ENCODE measurements around the gene TNFRSF12A. TPM values are rescaled to one million over a fixed set of nuclear protein-coding genes. Genes with fewer than 3 reads are reported as not detected.
A peak's percentile ranks its signal among the peaks of the same experiment; 100 is the strongest.

TNFRSF12A gene
- total and polyA plus RNA-seq, 2 of the 8 experiments (the other 6 are each of a cell fraction or from before 2014, with no cell fraction given), result 81.0 to 82.5 TPM

DNA sequence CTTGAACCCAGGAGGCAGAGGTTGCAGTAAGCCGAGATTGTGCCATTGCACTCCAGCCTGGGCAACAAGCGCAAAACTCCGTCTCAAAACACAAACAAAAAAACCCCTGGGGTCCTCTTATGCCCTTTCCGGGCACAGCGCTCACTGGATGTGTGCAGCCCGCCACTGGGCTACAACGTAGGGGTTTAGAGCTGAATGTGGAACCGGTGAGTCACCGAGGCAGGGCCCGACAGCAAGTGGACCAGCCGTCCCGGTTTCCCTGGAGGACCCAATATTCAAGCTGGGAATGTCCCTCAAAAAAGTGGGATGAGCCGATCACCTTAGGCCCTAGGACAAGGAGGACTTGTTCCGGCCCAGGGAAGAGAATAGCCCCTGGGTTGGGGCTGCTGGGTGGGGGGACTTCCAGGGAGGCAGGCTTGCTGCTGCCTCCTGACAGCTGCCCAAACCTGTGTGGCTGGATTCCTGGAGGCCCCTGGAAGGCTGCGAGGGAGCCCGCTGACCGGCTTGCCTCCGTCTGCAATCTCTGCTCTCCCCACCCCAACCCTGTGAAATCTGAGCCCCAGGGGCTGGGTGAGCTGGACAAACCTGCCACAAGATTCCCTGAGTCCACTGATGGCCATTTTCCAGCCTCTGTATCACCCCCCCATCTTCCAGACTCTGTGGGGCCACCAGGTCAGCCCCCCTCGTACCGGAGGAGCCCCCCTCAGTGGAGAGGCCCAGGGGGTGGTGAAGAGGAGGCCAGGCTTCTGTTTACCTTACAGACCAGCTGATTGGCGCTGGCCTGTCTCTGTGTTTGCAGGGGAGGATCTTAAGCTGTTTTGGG lies 10.4 kb upstream of the TNFRSF12A start (continued):
- TF ChIP-seq, protein P1, sequence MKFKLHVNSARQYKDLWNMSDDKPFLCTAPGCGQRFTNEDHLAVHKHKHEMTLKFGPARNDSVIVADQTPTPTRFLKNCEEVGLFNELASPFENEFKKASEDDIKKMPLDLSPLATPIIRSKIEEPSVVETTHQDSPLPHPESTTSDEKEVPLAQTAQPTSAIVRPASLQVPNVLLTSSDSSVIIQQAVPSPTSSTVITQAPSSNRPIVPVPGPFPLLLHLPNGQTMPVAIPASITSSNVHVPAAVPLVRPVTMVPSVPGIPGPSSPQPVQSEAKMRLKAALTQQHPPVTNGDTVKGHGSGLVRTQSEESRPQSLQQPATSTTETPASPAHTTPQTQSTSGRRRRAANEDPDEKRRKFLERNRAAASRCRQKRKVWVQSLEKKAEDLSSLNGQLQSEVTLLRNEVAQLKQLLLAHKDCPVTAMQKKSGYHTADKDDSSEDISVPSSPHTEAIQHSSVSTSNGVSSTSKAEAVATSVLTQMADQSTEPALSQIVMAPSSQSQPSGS (IDR thresholded peaks at IDR 0.05; ENCODE audit: low read length), result no peak
- TF ChIP-seq CBX8 (IDR thresholded peaks at IDR 0.05; ENCODE audit: borderline replicate concordance, low read depth, low read length) (no peak), CREB1 (IDR thresholded peaks at IDR 0.05) (peak; percentile 10; the same call in 1 of the 2 replicates), CTBP2 (IDR thresholded peaks at IDR 0.05; ENCODE audit: borderline replicate concordance, insufficient read depth, insufficient read length, low read length) (peak; percentile 98), JUND (IDR thresholded peaks at IDR 0.05; ENCODE audit: low read length) (no peak), RAD21 (IDR thresholded peaks at IDR 0.05 in 1 of 2, conservative IDR thresholded peaks at IDR 0.05 in 1 of 2; ENCODE audit: low read depth in 2 of 2, low read length in 2 of 2) (peak in 1 of 2 experiments; percentile 8; a peak in 1 of 4 replicates), CEBPB (IDR thresholded peaks at IDR 0.05; ENCODE audit: low read depth, low read length) (no peak), GABPA (IDR thresholded peaks at IDR 0.05; ENCODE audit: borderline replicate concordance, insufficient read depth, low read length) (0 out of 2 replicates have a peak, but pooled peaks have one; percentile 35), SP1 (IDR thresholded peaks at IDR 0.05; ENCODE audit: low read depth, low read length) (peak; percentile 99), BACH1 (IDR thresholded peaks at IDR 0.05; ENCODE audit: low read length) (no peak), ZNF274 (IDR thresholded peaks at IDR 0.05; ENCODE audit: borderline replicate concordance, extremely low read depth, low read length) (no peak), ASH2L (IDR thresholded peaks at IDR 0.05; ENCODE audit: low read length) (peak; percentile 97), KDM1A (IDR thresholded peaks at IDR 0.05; ENCODE audit: borderline replicate concordance, low read length) (0 out of 2 replicates have a peak, but pooled peaks have one; percentile 44), RNF2 (IDR thresholded peaks at IDR 0.05; ENCODE audit: borderline replicate concordance, low read depth, low read length, missing control alignments, poor library complexity, severe bottlenecking) (no peak), EP300 (IDR thresholded peaks at IDR 0.05; ENCODE audit: borderline replicate concordance in 1 of 2, low read depth in 2 of 2, low read length in 2 of 2) (peak; percentile 4 to 88; a peak in 2 of 3 replicates), NANOG (IDR thresholded peaks at IDR 0.05; ENCODE audit: insufficient read depth, low read depth, low read length, poor library complexity, severe bottlenecking) (no peak)
- TF ChIP-seq, protein P2, sequence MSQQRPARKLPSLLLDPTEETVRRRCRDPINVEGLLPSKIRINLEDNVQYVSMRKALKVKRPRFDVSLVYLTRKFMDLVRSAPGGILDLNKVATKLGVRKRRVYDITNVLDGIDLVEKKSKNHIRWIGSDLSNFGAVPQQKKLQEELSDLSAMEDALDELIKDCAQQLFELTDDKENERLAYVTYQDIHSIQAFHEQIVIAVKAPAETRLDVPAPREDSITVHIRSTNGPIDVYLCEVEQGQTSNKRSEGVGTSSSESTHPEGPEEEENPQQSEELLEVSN (IDR thresholded peaks at IDR 0.05), result no peak
- TF ChIP-seq, protein P3, sequence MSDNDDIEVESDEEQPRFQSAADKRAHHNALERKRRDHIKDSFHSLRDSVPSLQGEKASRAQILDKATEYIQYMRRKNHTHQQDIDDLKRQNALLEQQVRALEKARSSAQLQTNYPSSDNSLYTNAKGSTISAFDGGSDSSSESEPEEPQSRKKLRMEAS (IDR thresholded peaks at IDR 0.05), result 0 out of 2 replicates have a peak, but pooled peaks have one; percentile 33
